ENCODE results near the gene KRT13. TPM values are rescaled to one million over a fixed set of nuclear protein-coding genes. Genes with fewer than 3 reads are reported as not detected.

The KRT13 gene
- total RNA-seq, 2 donors from 2014 or later = not detected

GRCh38 chr17:41551365-41551764 is 46.0 kb upstream of the KRT13 start:
- Histone ChIP-seq H3K36me3 (replicated peaks in 1 of 2; ENCODE audit: insufficient read depth in 1 of 2, low read depth in 2 of 2) (no peaks in the 10 kb centered on the region), H3K4me3 (no peak overlapping the region), H3K9me3 (no peaks in the 10 kb centered on the region), H3K4me1 (peaks cover 19% of the 10 kb centered on the region), H3K27ac (no peak overlapping the region), H3K27me3 (no peaks in the 10 kb centered on the region)
- DNase-seq (no peak), ATAC-seq (no peak)
- 58 to 61% methylated on average over 5 of the region's 5 CpGs for WGBS, 2 donors
- intact Hi-C loops (cut with DNase I) = no loop called here
- TF ChIP-seq, protein P1, sequence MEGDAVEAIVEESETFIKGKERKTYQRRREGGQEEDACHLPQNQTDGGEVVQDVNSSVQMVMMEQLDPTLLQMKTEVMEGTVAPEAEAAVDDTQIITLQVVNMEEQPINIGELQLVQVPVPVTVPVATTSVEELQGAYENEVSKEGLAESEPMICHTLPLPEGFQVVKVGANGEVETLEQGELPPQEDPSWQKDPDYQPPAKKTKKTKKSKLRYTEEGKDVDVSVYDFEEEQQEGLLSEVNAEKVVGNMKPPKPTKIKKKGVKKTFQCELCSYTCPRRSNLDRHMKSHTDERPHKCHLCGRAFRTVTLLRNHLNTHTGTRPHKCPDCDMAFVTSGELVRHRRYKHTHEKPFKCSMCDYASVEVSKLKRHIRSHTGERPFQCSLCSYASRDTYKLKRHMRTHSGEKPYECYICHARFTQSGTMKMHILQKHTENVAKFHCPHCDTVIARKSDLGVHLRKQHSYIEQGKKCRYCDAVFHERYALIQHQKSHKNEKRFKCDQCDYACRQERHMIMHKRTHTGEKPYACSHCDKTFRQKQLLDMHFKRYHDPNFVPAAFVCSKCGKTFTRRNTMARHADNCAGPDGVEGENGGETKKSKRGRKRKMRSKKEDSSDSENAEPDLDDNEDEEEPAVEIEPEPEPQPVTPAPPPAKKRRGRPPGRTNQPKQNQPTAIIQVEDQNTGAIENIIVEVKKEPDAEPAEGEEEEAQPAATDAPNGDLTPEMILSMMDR (IDR thresholded peaks at IDR 0.05) = no peak
- TF ChIP-seq POLR2A (IDR thresholded peaks at IDR 0.05) = no peak

DNA sequence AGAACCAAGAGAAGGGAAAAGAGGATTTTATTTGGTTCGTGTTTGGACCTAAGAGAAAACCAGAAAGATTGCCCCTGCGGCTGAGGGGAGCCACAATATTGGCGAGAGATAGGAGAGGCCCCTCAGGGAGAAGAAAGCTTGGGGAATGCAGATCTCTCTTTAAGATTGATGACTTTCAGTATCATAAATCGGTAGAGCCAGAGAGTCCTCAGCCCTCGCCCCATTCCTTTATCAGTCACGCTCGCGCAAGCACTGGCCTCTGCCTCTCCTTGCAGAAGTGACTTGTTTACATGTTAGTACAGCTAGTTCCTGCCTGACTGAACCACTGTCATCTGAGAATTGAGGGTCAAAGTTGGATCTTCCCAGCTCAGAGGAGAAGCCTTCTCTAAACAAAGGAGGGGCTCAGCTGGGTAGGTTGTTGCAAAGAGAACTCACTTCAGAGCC is 44.2 kb upstream of the KRT13 start:
- intact Hi-C loops (cut with DNase I) = loop anchor here (5.0 kb wide), 1 partner anchor 113 kb away; no protein-coding TSS in a partner anchor
- Histone ChIP-seq H3K4me1 (peaks cover 19% of the 10 kb centered on the region), H3K4me3 (no peak overlapping the region), H3K36me3 (replicated peaks in 1 of 2; ENCODE audit: insufficient read depth in 1 of 2, low read depth in 2 of 2) (no peaks in the 10 kb centered on the region), H3K27me3 (no peaks in the 10 kb centered on the region), H3K27ac (no peak overlapping the region), H3K9me3 (no peaks in the 10 kb centered on the region)
- DNase-seq = peak in 1 of 4 donors; percentile 41
- ATAC-seq = no peak
- 70 to 71% methylated on average over 8 of the region's 8 CpGs for WGBS, 2 donors
- TF ChIP-seq, protein P1 (IDR thresholded peaks at IDR 0.05) = no peak

DNA sequence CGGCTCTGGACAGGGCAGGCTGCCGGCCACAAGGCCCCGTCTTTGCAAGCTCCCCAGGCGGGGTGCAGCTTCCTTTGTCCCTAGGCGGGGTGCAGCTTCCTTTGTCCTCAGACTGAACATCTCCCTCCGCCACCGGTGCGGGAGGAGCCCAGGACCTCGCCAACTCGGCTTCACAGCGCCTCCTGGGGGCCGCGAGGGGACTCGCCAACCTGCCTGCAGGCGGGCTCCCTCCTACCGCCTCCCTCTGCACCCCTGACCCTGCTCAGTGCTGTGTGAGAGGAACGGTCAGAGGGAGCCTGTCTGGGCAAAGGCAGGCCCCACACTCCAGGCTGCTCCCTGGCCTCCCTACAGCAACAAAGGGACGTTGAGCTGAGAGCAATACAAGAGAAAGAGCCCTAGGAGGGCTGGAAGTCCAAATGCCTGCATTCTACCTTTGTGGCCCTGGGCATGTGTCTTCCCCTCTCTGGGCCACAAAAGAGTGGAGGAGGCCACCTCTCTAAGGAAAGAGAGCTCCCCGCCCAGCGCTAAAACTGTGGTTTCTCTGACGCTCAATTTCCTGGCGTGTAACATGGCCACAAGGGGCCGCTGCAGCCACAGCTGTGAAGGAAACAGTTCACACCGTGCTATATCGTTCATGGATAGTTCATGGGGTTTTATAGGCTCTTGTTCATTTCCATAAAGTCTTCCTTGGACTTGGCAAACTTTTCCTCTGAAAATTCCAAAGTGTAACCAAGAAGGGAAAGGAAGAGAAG is 43.6 kb upstream of the KRT13 start:
- peak overlapping the region in 3 of 4 donors; percentile 39 to 65 (median 63) for H3K27ac ChIP-seq
- H3K4me3 ChIP-seq = no peak overlapping the region
- H3K36me3 ChIP-seq (replicated peaks in 1 of 2; ENCODE audit: insufficient read depth in 1 of 2, low read depth in 2 of 2) = no peaks in the 10 kb centered on the region
- peaks cover 23% of the 10 kb centered on the region for H3K4me1 ChIP-seq
- TF ChIP-seq, protein P1 (IDR thresholded peaks at IDR 0.05) = peak; percentile 77 to 92 (median 88)
- no peak for TF ChIP-seq POLR2A (IDR thresholded peaks at IDR 0.05)
- ATAC-seq (peak; percentile 87), DNase-seq (peak; percentile 83 to 89 (median 84))
- intact Hi-C loops (cut with DNase I) = loop anchor here (5.0 kb wide), 1 partner anchor 113 kb away; no protein-coding TSS in a partner anchor
- no peaks in the 10 kb centered on the region for H3K27me3 ChIP-seq
- H3K9me3 ChIP-seq = no peaks in the 10 kb centered on the region
- WGBS, 2 donors = 0 to 4% methylated on average over 7 to 25 of the region's 25 CpGs

DNA sequence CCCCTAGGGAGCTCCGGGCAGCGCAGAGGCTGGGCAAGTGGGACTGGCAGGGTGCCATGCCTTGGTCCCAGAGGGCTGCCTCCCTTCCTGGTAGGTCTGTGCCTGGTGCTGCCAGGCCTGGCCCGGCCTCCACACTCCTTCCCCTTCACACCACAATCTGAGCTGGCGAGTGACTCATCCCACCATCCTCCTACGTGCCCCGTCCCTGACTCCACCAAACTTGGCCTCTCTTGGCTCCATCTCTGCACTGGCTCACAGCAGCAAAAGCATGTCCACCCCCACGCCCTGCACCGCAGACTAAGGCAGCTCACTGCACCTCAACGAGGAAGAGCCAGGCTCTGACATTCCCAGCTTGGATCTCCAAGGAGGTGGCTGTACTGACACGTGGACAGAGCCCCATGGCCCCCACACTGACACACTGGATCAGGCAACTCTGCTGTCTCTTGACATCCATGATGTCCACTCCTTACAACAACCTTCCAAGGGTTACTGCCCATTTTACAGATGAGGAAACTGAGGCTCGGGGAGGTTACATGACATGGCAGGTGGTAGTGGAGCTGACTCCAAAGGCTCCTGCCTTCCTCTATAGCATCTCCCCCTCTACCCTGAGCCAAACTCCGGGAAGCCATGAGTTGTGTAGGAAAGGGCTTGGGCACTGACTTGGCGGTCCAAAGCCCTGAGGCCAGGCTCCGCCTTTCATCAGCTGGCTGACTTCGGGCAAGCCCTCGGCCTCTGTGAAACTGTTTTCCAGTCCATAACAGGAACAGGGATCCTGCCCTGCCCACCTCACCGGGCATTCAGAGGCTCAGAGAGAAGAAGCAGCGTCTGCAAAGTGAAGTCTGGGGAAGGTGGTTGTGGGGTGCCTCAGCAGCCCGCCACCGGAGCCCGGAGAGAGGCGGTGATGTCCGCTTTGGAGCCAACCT is 42.8 kb upstream of the KRT13 start:
- intact Hi-C loops (cut with DNase I) = loop anchor here (5.0 kb wide), 1 partner anchor 114 kb away; no protein-coding TSS in a partner anchor
- no peaks in the 10 kb centered on the region for H3K9me3 ChIP-seq
- WGBS, 2 donors = 32 to 44% methylated on average over 11 to 23 of the region's 23 CpGs

More for the DNA sequence above, 42.8 kb upstream of the KRT13 start:
- H3K27me3 ChIP-seq = no peaks in the 10 kb centered on the region
- H3K36me3 ChIP-seq (replicated peaks in 1 of 2; ENCODE audit: insufficient read depth in 1 of 2, low read depth in 2 of 2) = no peaks in the 10 kb centered on the region
- TF ChIP-seq POLR2A (IDR thresholded peaks at IDR 0.05) = no peak
- TF ChIP-seq, protein P1 (IDR thresholded peaks at IDR 0.05) = no peak
- peak; percentile 43 for ATAC-seq
- peaks cover 23% of the 10 kb centered on the region for H3K4me1 ChIP-seq
- H3K27ac ChIP-seq = peak overlapping the region in 2 of 4 donors; percentile 39 to 65
- DNase-seq = peak; percentile 31 to 64 (median 50)
- H3K4me3 ChIP-seq = no peak overlapping the region

Data from body of pancreas (tissue), 4 donors.